Measurements from ENCODE around the gene TM7SF2. TPM values are rescaled to one million over a fixed set of nuclear protein-coding genes. Genes with fewer than 3 reads are reported as not detected.

TM7SF2 gene
- total RNA-seq, 1 donor from 2014 or later: 23.9 TPM

DNA sequence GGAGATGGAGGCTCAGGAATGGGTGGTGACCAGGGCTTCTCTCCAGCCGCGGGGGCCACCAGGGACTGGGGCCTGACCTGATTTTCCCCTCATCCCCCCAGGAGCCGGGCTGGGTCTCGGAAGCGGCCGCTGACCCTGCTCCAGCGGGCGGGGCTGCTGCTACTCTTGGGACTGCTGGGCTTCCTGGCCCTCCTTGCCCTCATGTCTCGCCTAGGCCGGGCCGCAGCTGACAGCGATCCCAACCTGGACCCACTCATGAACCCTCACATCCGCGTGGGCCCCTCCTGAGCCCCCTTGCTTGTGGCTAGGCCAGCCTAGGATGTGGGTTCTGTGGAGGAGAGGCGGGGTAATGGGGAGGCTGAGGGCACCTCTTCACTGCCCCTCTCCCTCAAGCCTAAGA, 23.8 kb upstream of the TM7SF2 start:
- intact Hi-C loops (cut with micrococcal nuclease): no loop called here

- intact Hi-C loops (cut with micrococcal nuclease): no loop called here
Observed at GRCh38 chr11:65089621-65090020, 22.1 kb upstream of the TM7SF2 start.

- intact Hi-C loops (cut with micrococcal nuclease): no loop called here
Observed at GRCh38 chr11:65090628-65091027, 21.0 kb upstream of the TM7SF2 start.

- intact Hi-C loops (cut with micrococcal nuclease): no loop called here
Observed at GRCh38 chr11:65095427-65095826, 16.2 kb upstream of the TM7SF2 start.

GRCh38 chr11:65095974-65096806, 15.5 kb upstream of the TM7SF2 start, which contains the start of gene VPS51:
VPS51 (plus strand) TSS chr11:65096214; CDS start chr11:65096251, 37 bp downstream.
- intact Hi-C loops (cut with micrococcal nuclease): loop anchor here (1.0 kb wide), 5 partner anchors 12 to 69 kb away; partner anchors contain the start of genes CDCA5, SNX15, SYVN1 and TM7SF2

GRCh38 chr11:65096926-65097325, 14.7 kb upstream of the TM7SF2 start:
- intact Hi-C loops (cut with micrococcal nuclease): loop anchor here (1.0 kb wide), 5 partner anchors 13 to 70 kb away; partner anchors contain the start of genes CDCA5, SNX15, SYVN1 and TM7SF2

GRCh38 chr11:65100674-65101350, 10.9 kb upstream of the TM7SF2 start:
- intact Hi-C loops (cut with micrococcal nuclease): no loop called here

DNA sequence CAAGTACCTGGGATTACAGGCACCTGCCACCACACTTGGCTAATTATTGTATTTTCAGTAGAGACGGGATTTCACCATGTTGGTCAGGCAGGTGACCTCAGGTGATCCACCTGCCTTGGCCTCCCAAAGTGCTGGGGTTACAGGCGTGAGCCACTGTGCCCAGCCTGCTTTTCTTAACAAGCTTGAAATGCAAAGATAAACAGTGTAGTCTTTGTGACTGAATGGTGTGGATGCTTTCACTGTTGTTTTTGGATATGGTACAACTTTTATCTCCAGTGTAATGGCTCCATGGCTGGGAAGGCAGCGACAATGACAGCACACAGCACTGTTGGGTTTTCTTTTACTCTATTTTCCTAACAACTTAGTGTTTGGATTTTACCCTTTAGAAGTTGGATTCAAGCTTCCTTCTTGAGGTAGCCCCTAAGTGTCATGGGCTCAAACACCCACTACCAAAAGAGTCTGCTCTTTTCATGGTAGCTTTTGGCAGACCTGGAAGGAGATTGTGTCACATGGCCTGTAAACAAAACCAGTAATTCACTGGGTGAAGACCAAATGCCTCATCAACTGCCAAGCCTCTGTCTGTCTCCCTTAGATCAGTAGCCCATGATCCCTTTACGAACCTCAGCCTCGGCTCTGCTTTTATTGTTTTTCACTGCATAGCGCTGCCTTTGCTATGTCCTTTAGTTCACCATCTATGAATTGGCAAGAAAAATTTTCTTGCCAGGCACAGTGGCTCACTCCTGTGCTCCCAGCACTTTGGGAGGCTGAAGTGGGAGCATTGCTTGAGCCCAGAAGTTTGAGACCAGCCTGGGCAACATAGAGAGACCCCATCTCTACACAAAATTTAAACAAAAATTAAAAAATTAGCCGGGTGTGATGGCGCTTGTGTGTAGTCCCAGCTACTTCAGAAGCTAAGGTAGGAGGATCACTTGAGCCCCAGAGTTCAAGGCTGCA, 9.3 kb upstream of the TM7SF2 start:
- intact Hi-C loops (cut with micrococcal nuclease): no loop called here

GRCh38 chr11:65103476-65103875, 8.2 kb upstream of the TM7SF2 start:
- intact Hi-C loops (cut with micrococcal nuclease): no loop called here

DNA sequence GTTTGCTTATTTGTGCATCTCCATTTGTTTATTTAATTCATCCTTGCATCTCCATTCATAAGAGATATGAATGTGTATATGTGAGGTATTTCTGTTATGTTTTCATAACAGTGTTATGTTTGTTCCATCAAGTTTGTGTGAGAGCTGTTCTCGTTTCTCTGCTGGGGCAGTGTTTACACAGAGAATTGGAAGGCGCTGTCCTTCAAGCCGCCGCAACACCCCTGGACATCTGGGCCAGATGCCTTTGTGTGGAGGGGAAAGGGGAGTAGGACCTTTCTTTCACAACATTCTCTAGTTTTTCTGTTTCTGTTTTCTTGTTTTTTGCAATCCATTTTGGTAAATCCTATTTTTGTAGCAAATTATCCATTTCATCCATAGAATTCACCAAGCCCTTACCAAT, 7.0 kb upstream of the TM7SF2 start:
- intact Hi-C loops (cut with micrococcal nuclease): no loop called here

DNA sequence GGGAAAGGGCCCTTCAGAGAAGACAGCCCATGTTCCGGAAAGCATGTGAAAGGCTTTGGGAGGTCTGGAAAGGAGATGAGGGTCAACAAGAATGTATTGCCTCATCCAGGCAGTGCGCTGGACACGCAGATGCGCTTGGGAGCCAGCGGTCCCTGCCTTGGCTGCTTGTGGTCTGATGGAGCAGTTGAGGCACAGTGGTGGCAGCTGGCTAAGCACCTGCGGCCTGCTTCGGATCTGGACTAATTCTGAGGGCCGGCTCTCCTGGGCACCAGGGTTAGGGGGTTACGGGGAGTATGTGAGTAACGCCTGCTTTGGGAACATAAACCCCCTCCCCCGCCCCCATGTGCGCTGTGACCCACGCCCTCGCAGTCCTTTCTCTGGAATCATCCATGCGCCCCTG, 4.6 kb upstream of the TM7SF2 start:
- intact Hi-C loops (cut with micrococcal nuclease): no loop called here

DNA sequence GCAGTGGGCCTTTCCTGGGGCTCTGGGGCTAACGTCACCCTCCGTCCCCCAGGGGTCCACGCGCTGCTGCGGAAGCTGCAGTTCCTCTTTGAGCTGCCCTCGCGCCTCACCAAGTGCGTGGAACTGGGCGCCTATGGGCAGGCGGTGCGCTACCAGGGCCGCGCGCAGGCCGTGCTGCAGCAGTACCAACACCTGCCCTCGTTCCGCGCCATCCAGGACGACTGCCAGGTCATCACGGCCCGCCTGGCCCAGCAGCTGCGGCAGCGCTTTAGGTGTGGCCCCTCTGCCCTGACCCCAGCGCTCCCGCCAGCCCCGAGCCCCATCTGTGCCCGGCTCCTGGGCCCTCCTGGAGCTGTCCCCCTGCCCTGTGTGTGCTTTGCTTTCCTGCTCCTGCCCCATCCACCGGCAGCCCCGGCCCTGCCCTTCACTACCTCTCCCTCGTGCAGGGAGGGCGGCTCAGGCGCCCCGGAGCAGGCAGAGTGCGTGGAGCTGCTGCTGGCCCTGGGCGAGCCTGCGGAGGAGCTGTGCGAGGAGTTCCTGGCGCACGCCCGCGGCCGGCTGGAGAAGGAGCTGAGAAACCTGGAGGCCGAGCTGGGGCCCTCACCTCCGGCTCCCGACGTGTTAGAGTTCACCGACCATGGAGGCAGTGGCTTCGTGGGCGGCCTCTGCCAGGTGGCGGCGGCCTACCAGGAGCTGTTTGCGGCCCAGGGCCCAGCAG, 3.8 kb upstream of the TM7SF2 start:
- intact Hi-C loops (cut with micrococcal nuclease): no loop called here

DNA sequence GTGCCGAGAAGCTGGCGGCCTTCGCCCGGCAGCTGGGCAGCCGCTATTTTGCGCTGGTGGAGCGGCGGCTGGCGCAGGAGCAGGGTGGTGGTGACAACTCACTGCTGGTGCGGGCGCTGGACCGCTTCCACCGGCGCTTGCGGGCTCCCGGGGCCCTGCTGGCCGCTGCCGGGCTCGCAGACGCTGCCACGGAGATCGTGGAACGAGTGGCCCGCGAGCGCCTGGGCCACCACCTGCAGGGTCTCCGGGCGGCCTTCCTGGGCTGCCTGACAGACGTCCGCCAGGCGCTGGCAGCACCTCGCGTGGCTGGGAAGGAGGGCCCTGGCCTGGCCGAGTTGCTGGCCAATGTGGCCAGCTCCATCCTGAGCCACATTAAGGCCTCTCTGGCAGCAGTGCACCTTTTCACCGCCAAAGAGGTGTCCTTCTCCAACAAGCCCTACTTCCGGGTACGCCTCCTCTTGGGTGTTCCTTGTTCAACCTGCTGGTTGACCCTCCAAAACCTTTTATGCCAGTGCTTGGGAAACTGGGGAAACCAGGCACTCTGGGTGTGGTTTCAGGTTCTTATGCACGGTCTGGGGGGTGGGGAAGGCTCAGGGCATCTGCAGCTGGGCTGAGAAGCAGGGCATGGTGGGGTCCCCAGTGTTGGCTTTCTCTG, 3.1 kb upstream of the TM7SF2 start:
- intact Hi-C loops (cut with micrococcal nuclease): no loop called here

DNA sequence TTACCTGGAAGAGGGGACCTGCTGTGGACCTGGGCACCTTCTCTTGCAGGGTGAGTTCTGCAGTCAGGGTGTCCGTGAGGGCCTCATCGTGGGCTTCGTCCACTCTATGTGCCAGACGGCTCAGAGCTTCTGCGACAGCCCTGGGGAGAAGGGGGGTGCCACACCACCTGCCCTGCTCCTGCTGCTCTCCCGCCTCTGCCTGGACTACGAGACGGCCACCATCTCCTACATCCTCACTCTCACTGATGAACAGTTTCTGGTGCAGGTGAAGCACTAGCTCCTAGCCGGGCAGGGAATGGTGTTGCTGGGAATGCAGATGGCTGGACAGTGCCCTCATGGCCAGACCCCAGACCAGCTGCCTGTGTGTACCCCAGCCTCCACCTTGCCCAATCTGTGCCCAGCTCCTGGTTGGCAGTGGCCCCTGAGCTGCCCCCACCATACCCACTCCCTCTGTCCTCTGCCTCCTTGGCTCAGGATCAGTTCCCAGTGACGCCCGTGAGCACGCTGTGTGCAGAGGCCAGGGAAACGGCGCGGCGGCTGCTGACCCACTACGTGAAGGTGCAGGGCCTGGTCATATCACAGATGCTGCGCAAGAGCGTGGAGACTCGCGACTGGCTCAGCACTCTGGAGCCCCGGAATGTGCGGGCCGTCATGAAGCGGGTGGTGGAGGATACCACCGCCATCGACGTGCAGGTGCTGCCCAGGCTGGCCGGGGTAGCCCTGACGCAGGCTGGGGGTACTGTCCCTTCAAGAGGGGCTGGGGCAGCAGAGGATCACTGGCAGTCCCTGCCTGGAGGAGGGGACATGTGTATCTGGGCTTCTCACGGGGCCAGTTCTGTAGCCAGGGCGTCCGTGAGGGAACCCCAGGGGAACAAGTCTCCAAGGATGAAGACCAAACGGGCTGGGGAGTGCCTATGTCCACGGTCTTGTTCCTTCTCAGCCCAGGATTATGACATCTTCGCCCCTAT, 2.2 kb upstream of the TM7SF2 start:
- intact Hi-C loops (cut with micrococcal nuclease): loop anchor here (5.0 kb wide), 2 partner anchors 153 to 192 kb away; partner anchors contain the start of genes ATG2A and POLA2

DNA sequence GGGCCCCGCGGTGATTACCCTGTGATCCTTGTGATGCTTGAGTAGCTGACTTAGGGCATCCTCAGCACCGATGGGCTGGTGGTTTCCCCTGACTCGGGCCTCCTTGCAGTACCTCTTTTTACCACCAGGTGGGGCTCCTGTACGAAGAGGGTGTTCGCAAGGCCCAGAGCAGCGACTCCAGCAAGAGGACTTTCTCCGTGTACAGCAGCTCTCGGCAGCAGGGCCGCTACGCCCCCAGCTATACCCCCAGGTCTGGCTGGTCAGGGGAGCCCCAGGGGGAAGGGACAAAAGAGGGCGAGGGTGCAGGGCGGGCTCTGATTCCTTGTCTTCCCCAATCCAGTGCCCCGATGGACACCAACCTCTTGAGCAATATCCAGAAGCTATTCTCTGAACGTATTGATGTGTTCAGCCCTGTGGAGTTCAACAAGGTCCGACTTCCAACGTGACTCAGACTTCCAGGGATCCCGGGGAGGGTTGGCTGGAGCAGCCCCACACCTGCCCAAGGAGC, 1.3 kb upstream of the TM7SF2 start:
- intact Hi-C loops (cut with micrococcal nuclease): loop anchor here (5.0 kb wide), 2 partner anchors 152 to 193 kb away; partner anchors contain the start of genes ATG2A and POLA2

GRCh38 chr11:65111159-65111743, 421 bp upstream of the TM7SF2 start:
- intact Hi-C loops (cut with micrococcal nuclease): loop anchor here (1.0 to 5.0 kb wide), 3 partner anchors 15 to 194 kb away; partner anchors contain the start of genes ATG2A, POLA2 and VPS51

GRCh38 chr11:65112546-65113360, 1.1 kb downstream of the TM7SF2 start:
- intact Hi-C loops (cut with micrococcal nuclease): loop anchor here (1.0 to 5.0 kb wide), 4 partner anchors 22 to 195 kb away; partner anchors contain the start of genes ATG2A, CDCA5, POLA2 and SYVN1
